Activated naive CD4-positive, alpha-beta T cell (primary cell): ENCODE data around the gene AUTS2.
"Not testable (repeated sequence)": the region's sequence is repeated elsewhere in the genome, so short reads cannot be mapped to it uniquely, and the experiment has no call there.

ENCODE experiments used
- DNase-seq, 4 experiments: peaks; one replicate each; lab custom pipeline; 2025; lab: John Stamatoyannopoulos, UW

The AUTS2 gene

GRCh38 chr7:70582927-70583895, 984.9 kb downstream of the AUTS2 start:
- DNase-seq: no peak

- no peak for DNase-seq
Measured at GRCh38 chr7:70583965-70584883, 985.9 kb downstream of the AUTS2 start.

- no peak for DNase-seq
Measured at GRCh38 chr7:70585071-70585470, 986.8 kb downstream of the AUTS2 start.

GRCh38 chr7:70586822-70587221, 988.5 kb downstream of the AUTS2 start:
- no peak for DNase-seq

GRCh38 chr7:70587739-70588138, 989.5 kb downstream of the AUTS2 start:
- no peak for DNase-seq

- DNase-seq: no peak
Measured at GRCh38 chr7:70588191-70588921, 990.1 kb downstream of the AUTS2 start.

- no peak for DNase-seq
Measured at GRCh38 chr7:70589010-70589409, 990.7 kb downstream of the AUTS2 start.

- DNase-seq: no peak
Measured at GRCh38 chr7:70589590-70589989, 991.3 kb downstream of the AUTS2 start.

GRCh38 chr7:70590126-70590854, 992.0 kb downstream of the AUTS2 start:
- DNase-seq: no peak

- DNase-seq: no peak
Measured at GRCh38 chr7:70591643-70592042, 993.4 kb downstream of the AUTS2 start.

- DNase-seq: no peak
Measured at GRCh38 chr7:70592171-70592570, 993.9 kb downstream of the AUTS2 start.

- DNase-seq: no peak
Measured at GRCh38 chr7:70594170-70594569, 995.9 kb downstream of the AUTS2 start.

- DNase-seq: not testable (repeated sequence)
Measured at GRCh38 chr7:70594885-70595284, 996.6 kb downstream of the AUTS2 start.

GRCh38 chr7:70595370-70595754, 997.1 kb downstream of the AUTS2 start:
- no peak for DNase-seq

GRCh38 chr7:70595755-70596597, 997.7 kb downstream of the AUTS2 start:
- DNase-seq: no peak

GRCh38 chr7:70596598-70596913, 998.3 kb downstream of the AUTS2 start:
- DNase-seq: no peak

- no peak for DNase-seq
Measured at GRCh38 chr7:70597066-70597465, 998.8 kb downstream of the AUTS2 start.

GRCh38 chr7:70598976-70599375, 1000.7 kb downstream of the AUTS2 start:
- no peak for DNase-seq

- no peak for DNase-seq
Measured at GRCh38 chr7:70599446-70600190, 1001.3 kb downstream of the AUTS2 start.

- DNase-seq: no peak
Measured at GRCh38 chr7:70600993-70601392, 1002.7 kb downstream of the AUTS2 start.
